ENCODE data around the gene GPRASP1. TPM values are rescaled to one million over a fixed set of nuclear protein-coding genes. Genes with fewer than 3 reads are reported as not detected.

The GPRASP1 gene
- total RNA-seq, 1 donor from 2014 or later = 2.3 TPM

DNA sequence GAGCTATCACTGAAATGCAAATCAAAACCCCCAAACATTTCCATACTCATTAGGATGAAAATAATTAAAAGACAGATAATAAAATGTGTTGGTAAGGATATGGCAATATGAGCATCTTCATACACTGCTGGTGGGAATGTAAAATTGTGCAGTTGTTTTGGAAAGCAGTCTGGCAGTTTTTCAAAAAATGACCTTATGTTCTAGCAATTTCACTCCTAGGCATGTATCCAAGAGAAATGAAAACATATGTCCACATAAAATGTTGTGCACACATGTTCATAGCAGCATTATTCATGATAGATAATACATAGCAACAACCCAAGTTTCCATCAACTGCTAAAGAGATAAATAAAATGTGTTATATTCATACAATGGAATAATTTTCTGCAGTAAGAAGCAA lies 46.2 kb downstream of the GPRASP1 start:
- no peaks in the 10 kb centered on the region for H3K27me3 Mint-ChIP-seq (ENCODE audit: low read depth, unreplicated experiment)
- peak; percentile 69 for FAIRE-seq
- H3K27me3 ChIP-seq (ENCODE audit: insufficient read depth, low read length) = no peaks in the 10 kb centered on the region
- H3K4me3 Mint-ChIP-seq (ENCODE audit: unreplicated experiment) = no peak overlapping the region
- H3K4me1 Mint-ChIP-seq (ENCODE audit: low read depth, unreplicated experiment) = no peaks in the 10 kb centered on the region
- H2AFZ ChIP-seq (ENCODE audit: low read depth, low read length) = no peak overlapping the region
- DNase-seq (ENCODE audit: low read depth) = peak; percentile 19
- no peak for TF ChIP-seq EZH2 (IDR thresholded peaks at IDR 0.05; ENCODE audit: insufficient read depth, low read length)
- TF ChIP-seq, protein P1, sequence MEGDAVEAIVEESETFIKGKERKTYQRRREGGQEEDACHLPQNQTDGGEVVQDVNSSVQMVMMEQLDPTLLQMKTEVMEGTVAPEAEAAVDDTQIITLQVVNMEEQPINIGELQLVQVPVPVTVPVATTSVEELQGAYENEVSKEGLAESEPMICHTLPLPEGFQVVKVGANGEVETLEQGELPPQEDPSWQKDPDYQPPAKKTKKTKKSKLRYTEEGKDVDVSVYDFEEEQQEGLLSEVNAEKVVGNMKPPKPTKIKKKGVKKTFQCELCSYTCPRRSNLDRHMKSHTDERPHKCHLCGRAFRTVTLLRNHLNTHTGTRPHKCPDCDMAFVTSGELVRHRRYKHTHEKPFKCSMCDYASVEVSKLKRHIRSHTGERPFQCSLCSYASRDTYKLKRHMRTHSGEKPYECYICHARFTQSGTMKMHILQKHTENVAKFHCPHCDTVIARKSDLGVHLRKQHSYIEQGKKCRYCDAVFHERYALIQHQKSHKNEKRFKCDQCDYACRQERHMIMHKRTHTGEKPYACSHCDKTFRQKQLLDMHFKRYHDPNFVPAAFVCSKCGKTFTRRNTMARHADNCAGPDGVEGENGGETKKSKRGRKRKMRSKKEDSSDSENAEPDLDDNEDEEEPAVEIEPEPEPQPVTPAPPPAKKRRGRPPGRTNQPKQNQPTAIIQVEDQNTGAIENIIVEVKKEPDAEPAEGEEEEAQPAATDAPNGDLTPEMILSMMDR (IDR thresholded peaks at IDR 0.05; ENCODE audit: insufficient read depth, low read depth, low read length) = no peak
- H3K4me1 ChIP-seq (ENCODE audit: insufficient read depth, low read length) = no peaks in the 10 kb centered on the region
- H3K4me3 ChIP-seq (ENCODE audit: insufficient read depth, low read depth, low read length) = no peak overlapping the region
- H3K9ac ChIP-seq (ENCODE audit: low read length) = no peak overlapping the region
- no peak overlapping the region for H3K4me2 ChIP-seq (ENCODE audit: low read length)
- no peaks in the 10 kb centered on the region for H3K36me3 ChIP-seq (ENCODE audit: insufficient read depth, low read length)
- no peaks in the 10 kb centered on the region for H4K20me1 ChIP-seq (ENCODE audit: insufficient read depth, low read length)
- no peaks in the 10 kb centered on the region for H3K9me3 Mint-ChIP-seq (ENCODE audit: unreplicated experiment)
- H3K79me2 ChIP-seq (ENCODE audit: insufficient read depth, low read length) = no peaks in the 10 kb centered on the region
- H3K9me3 ChIP-seq (ENCODE audit: insufficient read depth, low read depth, low read length) = no peaks in the 10 kb centered on the region
- no peak overlapping the region for H3K27ac Mint-ChIP-seq (ENCODE audit: unreplicated experiment)
- H3K27ac ChIP-seq (ENCODE audit: low read depth, low read length) = no peak overlapping the region
- H3K36me3 Mint-ChIP-seq (ENCODE audit: low read depth, unreplicated experiment) = no peaks in the 10 kb centered on the region

Other genes with a start within 250 kb of the GPRASP1 start
- gene NXF2B, start 211.5 kb upstream of the GPRASP1 start, total RNA-seq = not detected in 2 replicates
- gene TCP11X2, start 179.7 kb upstream of the GPRASP1 start, total RNA-seq = not detected in 2 replicates
- 0.46 and 1.6 TPM in 2 replicates for gene TMSB15A, start 134.7 kb upstream of the GPRASP1 start, total RNA-seq
- gene ARMCX5, start 52.0 kb upstream of the GPRASP1 start, total RNA-seq = 8.1 and 9.6 TPM in 2 replicates
- gene GPRASP2, start 61.0 kb downstream of the GPRASP1 start, total RNA-seq = 9.1 and 10.1 TPM in 2 replicates
- gene GPRASP3, start 69.3 kb downstream of the GPRASP1 start, total RNA-seq = 4.9 and 8.0 TPM in 2 replicates

Data from astrocyte (in vitro differentiated cells and primary cell).